ENCODE data around the gene FHIT.

The FHIT gene

GRCh38 chr3:61268644-61269043 is 17.4 kb upstream of the FHIT start:
- TF ChIP-seq POLR2AphosphoS5 (IDR thresholded peaks at IDR 0.05; ENCODE audit: low read depth, low read length) (no peak), REST (IDR thresholded peaks at IDR 0.05; ENCODE audit: insufficient read depth in 1 of 2, low read depth in 2 of 2, low read length in 2 of 2) (no peak), SIN3A (IDR thresholded peaks at IDR 0.05; ENCODE audit: borderline replicate concordance, insufficient read depth, low read length) (no peak), FOXP2 (optimal IDR thresholded peaks at IDR 0.05; ENCODE audit: borderline replicate concordance, extremely low read depth, extremely low read length, insufficient read depth) (no peak), TAF1 (IDR thresholded peaks at IDR 0.05; ENCODE audit: borderline replicate concordance, insufficient read depth, low read length) (no peak)

GRCh38 chr3:61264281-61264680 is 13.0 kb upstream of the FHIT start:
- TF ChIP-seq SIN3A (IDR thresholded peaks at IDR 0.05; ENCODE audit: borderline replicate concordance, insufficient read depth, low read length), result no peak
- TF ChIP-seq FOXP2 (optimal IDR thresholded peaks at IDR 0.05; ENCODE audit: borderline replicate concordance, extremely low read depth, extremely low read length, insufficient read depth), result no peak
- no peak for TF ChIP-seq REST (IDR thresholded peaks at IDR 0.05; ENCODE audit: insufficient read depth in 1 of 2, low read depth in 2 of 2, low read length in 2 of 2)
- TF ChIP-seq TAF1 (IDR thresholded peaks at IDR 0.05; ENCODE audit: borderline replicate concordance, insufficient read depth, low read length), result no peak
- TF ChIP-seq POLR2AphosphoS5 (IDR thresholded peaks at IDR 0.05; ENCODE audit: low read depth, low read length), result no peak

- TF ChIP-seq REST (IDR thresholded peaks at IDR 0.05; ENCODE audit: insufficient read depth in 1 of 2, low read depth in 2 of 2, low read length in 2 of 2), result no peak
Observed at GRCh38 chr3:61257148-61257547, 5.9 kb upstream of the FHIT start.

- no peak for TF ChIP-seq POLR2AphosphoS5 (IDR thresholded peaks at IDR 0.05; ENCODE audit: low read depth, low read length)
- no peak for TF ChIP-seq FOXP2 (optimal IDR thresholded peaks at IDR 0.05; ENCODE audit: borderline replicate concordance, extremely low read depth, extremely low read length, insufficient read depth)
- no peak for TF ChIP-seq SIN3A (IDR thresholded peaks at IDR 0.05; ENCODE audit: borderline replicate concordance, insufficient read depth, low read length)
- no peak for TF ChIP-seq TAF1 (IDR thresholded peaks at IDR 0.05; ENCODE audit: borderline replicate concordance, insufficient read depth, low read length)
- no peak for TF ChIP-seq REST (IDR thresholded peaks at IDR 0.05; ENCODE audit: insufficient read depth in 1 of 2, low read depth in 2 of 2, low read length in 2 of 2)
Observed at GRCh38 chr3:61253756-61254155, 2.5 kb upstream of the FHIT start.

- TF ChIP-seq REST (IDR thresholded peaks at IDR 0.05; ENCODE audit: insufficient read depth in 1 of 2, low read depth in 2 of 2, low read length in 2 of 2) (no peak), SIN3A (IDR thresholded peaks at IDR 0.05; ENCODE audit: borderline replicate concordance, insufficient read depth, low read length) (no peak), FOXP2 (optimal IDR thresholded peaks at IDR 0.05; ENCODE audit: borderline replicate concordance, extremely low read depth, extremely low read length, insufficient read depth) (no peak), POLR2AphosphoS5 (IDR thresholded peaks at IDR 0.05; ENCODE audit: low read depth, low read length) (no peak), TAF1 (IDR thresholded peaks at IDR 0.05; ENCODE audit: borderline replicate concordance, insufficient read depth, low read length) (no peak)
Observed at GRCh38 chr3:61252836-61253235, 1.6 kb upstream of the FHIT start.
